HG03159 (cell line): ENCODE data around the gene DDX49.

ENCODE experiments used
- ATAC-seq: cut with Tn5 transposase; IDR thresholded peaks from one replicate; pipeline ENCODE4 v1.9.1; 2021; ENCODE audit warnings: mild to moderate bottlenecking, moderate library complexity; ENCODE audit not compliant: unreplicated experiment

DDX49 gene

GRCh38 chr19:18972301-18972811 is 52.8 kb downstream of the DDX49 start:
- no peak for ATAC-seq

DNA sequence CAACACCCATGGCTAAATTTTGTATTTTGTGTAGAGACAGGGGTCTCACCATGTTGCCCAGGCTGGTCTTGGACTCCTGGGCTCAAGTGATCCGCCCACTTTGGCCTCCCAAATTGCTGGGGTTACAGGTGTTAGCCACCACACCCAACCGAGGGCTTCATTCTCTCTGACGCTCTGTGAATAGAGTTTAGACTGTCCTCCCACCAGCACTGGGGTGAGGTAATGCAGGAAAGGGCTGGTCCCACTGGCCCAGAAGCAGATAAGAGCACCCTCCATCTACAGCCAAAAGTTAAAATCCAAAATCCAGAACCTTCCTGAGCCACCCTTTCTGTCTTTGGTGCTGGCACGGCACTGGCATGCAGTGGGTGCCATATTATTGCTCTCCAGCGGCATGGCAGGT is 53.3 kb downstream of the DDX49 start:
- ATAC-seq = no peak

DNA sequence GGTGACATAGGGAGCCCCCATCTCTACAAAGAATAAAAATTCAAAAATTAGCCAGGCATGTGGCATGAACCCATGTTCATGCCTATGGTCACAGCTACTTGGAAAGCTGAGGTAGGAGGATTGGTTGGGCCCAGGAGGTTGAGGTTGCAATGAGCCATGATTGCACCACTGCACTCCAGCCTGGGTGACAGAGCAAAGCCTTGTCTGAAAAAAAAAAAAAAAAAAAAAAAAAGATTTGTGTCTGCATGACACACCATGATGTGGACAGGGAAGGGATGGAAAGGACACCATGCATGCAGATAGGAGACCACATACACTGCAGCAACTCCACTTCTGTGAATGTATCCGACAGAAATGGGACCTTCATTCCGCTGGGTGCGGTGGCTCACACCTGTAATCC is 55.5 kb downstream of the DDX49 start:
- no peak for ATAC-seq

DNA sequence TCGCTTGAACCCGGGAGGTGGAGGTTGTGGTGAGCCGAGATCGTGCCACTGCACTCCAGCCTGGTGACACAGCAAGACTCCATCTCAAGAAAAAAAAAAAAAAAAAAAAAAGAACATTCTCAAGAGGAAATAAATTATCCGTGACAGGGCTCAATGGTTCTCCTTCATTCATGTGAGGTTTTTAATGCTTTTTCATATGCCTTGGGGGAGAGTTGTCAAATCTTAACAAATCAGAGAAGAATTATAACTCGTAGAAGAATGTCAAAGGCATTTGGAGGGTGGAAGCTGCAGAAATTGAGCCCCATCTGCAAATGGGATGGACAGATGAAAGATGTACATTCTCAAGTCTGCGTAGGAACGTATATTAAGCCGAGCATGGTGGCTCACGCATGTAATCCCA is 56.4 kb downstream of the DDX49 start:
- no peak for ATAC-seq
